HG03060 (cell line): ENCODE measurements around the gene SHOC2.

Source experiments
- ATAC-seq: cut with Tn5 transposase; IDR thresholded peaks from one replicate; pipeline ENCODE4 v1.9.1; 2021; ENCODE audit warnings: low read depth, moderate number of reproducible peaks; ENCODE audit not compliant: unreplicated experiment

The SHOC2 gene

DNA sequence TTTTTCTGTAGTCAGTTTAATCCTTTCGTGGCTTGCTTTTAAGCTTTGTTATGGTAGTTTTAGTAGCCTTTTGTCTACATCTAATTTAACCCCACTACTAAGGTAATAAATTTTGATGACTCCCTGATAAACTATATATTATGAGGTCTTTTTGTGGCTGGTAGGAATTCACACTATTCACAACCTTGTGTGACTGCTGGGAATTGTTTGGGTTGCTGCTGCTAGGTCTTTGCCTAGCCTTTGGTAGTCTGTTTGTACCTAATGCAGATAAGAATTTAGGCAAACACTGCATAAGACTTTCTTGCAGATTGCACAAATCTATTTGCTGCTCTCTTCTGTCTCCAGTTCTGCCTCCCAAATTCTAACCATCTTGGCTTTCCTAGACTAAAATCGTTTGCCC lies 58.3 kb downstream of the SHOC2 start:
- ATAC-seq = no peak

DNA sequence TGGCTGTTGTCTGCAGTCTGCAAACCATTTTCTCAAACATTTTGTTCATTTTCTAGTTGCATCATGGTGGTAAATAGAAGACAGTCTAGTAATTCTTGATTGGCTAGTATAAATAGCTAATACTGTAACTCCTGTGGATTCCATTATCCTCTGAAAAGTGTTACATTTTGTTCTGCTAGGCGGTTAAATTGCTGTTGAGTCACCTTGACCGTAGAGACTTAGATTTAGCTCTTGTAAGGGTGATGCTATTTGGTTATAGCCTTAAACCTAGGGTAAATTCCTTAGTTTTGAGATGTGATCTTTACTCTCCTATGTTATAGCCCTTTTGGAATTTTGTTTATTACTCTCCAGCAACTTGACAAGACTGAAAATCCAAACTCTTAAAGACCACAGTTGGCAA lies 58.8 kb downstream of the SHOC2 start:
- ATAC-seq = no peak

- ATAC-seq = no peak
Measured at GRCh38 chr10:110979611-110980010, 60.2 kb downstream of the SHOC2 start.

GRCh38 chr10:110980807-110981206 lies 61.4 kb downstream of the SHOC2 start:
- no peak for ATAC-seq

DNA sequence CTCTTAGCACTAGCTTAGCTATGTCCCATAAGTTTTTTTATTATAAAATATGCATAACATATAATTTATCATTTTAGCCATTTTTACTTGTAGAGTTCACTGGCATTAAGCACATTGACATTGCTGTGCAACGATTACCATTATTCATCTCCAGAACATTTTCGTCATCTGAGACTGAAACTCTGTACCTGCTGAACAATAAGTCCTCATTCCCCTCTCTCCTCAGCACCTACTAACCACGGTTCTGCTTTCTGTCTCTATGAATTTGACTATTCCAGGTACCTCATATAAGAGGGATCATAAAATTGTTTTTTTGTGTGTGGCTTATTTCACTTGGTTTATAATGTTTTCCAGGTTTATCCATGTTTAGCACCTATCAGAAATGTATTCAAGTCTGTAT lies 64.1 kb downstream of the SHOC2 start:
- no peak for ATAC-seq

- ATAC-seq = no peak
Measured at GRCh38 chr10:110985497-110986275, 66.3 kb downstream of the SHOC2 start.

DNA sequence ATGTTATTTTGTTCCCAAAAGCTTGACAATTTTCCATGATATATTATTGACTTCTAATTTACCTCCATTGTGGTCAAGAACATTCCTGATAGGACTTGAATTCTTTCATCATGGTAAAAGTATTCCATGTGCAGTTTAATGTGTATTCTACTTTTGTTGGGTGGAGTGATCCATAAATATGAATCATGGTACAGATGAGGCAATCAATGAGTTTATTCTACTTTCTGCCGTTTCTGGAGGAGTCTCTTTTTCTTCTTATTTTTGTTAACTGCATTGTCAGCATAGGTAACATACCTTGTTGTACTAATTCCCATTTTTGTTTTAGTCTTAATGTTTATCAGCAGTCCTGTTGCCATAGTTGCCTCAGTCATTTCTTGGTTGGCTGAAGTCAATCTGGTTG lies 69.6 kb downstream of the SHOC2 start:
- ATAC-seq = no peak

DNA sequence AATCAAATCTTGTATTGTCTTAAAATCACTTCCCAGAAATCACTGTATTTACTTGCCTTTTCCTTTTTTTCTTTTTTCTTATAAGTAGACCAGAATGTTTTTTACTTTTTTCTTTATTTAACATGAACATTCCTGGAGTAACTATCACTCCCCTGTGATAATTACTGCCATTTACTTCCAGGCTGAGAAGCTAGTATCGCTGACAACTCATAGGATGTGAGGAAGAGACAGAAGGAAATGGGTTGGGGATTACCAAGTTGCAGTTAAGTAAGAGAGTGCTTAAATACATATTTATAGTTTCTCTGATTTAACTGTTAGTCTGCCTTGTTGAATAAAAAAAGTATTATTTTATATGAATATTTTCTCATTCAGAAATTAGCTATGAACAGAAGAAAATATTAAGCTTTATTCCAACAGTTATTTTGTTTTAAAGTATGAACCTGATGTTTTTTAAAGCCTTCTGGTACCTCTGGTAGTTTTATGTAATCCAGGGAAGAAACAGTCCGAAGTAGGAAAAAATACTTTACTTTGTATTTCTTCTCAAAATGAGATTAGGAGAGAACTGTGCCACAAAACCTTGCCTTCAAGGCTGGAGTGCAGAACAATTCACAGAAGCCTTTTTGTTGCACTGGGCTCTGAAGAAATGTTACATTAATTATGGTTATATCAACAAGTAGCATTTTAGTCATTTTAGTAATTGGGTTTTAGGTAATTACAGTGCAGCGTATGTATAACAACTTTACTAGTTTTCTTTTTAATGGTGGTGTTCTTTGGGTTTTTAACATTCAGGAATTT lies 72.8 kb downstream of the SHOC2 start:
- no peak for ATAC-seq

GRCh38 chr10:110993024-110993693 lies 73.8 kb downstream of the SHOC2 start:
- peak; percentile 68 for ATAC-seq

DNA sequence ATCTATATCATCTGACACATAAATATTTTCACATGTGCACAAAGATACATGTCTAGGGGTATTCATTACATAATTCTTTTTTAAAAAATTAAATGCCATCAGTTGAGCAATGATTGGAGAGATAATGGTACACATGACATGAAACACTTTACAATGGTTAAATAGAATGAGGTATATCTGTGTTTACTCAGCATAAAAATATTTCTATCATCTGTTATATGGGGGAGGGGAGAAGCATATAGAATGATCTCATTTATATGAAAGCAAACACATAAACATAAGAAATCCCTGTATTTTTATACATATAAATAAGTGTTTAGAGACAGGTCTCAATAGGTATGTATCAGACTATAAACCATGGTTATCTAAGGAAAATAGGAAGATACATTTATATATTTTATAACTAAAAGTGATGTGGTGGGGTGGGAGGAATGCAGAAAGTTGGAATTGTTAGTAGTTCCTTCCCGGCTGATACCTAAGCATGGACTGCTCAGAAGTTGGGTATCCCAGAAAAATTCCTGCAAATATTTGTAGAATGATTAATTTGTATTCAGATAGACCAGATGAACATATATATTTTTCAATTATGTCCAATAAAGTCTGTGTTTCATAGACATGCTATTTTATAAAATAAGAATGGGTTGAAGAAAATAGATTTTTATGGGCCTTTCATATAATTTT lies 75.1 kb downstream of the SHOC2 start:
- no peak for ATAC-seq

DNA sequence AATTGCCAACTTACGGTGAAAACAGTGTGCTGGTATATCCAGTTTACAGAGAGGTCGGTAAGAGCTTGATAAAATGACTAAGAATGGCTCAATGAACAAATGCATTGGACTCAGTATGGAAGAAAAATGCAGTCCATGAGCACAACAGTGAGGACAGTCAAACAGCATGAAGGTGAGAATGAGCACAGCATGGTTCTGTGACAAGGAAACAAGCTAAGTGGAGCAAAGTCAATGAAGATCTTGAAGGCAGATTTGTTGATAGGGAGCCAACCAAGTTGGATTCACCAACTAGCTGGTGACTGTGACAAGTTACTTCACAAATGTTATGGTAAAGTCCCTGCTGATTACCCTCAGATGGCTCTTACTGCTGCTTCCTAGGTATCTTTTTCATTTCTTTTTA lies 75.9 kb downstream of the SHOC2 start:
- no peak for ATAC-seq

DNA sequence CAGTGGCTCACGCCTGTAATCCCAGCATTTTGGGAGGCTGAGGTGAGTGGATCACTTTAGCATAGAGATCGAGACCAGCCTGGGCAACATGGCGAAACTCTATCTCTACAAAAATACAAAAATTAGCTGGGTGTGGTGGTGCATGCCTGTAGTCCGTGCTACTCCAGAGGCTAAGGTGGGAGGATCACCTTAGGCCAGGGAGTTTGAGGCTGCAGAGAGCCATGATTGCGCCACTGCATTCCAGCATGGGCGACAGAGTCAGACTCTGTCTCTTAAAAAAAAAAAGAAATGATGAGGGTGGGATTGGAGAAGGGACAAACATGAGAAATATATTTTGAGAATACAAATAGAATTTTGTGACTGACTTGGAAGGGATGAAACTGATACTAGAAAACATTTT lies 76.9 kb downstream of the SHOC2 start:
- ATAC-seq = no peak

DNA sequence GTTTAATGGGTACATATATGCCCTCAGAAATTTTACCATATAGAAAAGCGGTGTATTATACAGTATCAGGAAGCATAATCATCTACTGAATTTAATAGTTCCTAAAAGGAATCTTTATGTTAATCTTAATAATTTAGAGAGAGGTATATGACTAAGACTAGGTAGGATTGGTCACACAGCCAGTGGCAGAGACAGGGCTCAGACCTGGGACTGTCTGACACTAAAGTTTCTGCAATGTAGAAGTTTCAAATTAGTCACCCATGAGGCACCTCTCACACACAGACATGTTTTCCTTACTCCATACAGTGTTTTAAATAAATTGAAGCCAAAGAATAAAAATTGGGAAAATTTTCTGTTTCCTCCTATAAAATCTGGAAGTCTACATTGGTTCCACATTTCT lies 84.6 kb downstream of the SHOC2 start:
- ATAC-seq = no peak

DNA sequence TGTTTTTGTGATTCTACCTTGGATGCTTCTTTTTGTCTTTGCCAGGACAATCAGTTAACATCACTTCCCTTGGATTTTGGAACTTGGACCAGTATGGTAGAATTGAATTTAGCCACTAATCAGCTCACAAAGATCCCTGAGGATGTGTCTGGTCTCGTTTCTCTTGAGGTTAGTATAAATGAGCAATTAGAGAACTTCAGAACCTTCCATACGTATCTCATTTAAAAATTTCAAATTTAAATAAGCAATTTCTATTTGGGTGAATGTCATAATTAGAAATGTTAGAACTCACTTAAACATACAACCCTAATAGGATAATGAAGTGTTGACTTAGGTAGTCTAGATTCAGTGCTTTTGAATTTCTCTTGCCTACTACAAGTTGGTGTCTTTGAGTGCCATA lies 88.1 kb downstream of the SHOC2 start:
- ATAC-seq = no peak

GRCh38 chr10:111015181-111015580 lies 95.8 kb downstream of the SHOC2 start:
- no peak for ATAC-seq

- no peak for ATAC-seq
Measured at GRCh38 chr10:111017098-111017497, 97.7 kb downstream of the SHOC2 start.

GRCh38 chr10:111018021-111018420 lies 98.6 kb downstream of the SHOC2 start:
- no peak for ATAC-seq

DNA sequence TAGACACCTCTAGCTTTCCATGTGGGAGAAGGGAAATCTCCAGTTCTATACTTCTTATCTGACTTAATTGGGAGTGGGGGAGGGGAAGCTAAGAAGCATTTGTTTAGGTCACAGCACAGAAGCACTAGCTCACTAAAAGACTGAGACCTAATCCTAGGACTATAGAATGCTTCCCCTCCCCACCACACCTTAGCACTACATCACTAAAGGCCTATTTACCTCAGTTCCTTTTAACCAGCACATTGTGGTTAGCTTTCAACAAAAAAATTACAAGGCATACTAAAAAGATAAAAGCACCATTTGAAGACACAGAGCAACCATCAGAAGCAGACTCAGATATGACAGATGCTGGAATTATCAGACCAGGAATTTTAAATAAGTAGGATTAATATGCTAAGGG lies 103.7 kb downstream of the SHOC2 start:
- ATAC-seq = no peak

DNA sequence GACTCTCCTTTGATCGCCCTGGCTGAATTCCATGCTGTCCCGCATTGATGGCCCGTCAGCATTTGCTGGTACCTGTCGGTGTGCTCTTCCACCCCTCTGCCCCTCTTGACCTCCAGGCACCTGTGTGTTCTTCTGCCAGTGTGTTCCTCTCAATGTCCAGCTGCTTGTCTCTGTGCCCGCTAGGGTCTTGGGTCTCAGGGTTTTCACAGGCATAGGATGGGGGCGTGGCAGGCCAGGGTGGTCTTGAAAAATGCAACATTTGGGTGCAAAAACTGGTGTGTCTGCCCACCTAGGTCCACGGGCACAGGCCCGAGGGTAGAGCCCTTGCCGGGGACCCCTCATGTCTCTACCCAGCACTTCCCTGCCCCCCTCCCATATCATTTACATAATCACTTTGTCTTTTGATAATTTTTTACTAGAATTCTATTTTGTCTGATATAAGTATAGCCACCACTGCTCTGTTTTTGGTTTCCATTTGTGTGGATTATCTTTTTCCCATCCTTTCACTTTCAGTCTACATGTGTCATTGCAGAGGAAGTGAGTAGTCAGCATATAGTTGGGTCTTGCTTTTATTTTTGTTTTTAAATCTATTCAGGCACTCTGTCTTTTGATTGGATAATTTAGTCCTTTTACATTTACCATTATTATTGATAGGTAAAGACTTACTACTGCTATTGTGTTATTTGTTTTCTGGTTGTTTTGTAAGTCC lies 110.8 kb downstream of the SHOC2 start:
- no peak for ATAC-seq

DNA sequence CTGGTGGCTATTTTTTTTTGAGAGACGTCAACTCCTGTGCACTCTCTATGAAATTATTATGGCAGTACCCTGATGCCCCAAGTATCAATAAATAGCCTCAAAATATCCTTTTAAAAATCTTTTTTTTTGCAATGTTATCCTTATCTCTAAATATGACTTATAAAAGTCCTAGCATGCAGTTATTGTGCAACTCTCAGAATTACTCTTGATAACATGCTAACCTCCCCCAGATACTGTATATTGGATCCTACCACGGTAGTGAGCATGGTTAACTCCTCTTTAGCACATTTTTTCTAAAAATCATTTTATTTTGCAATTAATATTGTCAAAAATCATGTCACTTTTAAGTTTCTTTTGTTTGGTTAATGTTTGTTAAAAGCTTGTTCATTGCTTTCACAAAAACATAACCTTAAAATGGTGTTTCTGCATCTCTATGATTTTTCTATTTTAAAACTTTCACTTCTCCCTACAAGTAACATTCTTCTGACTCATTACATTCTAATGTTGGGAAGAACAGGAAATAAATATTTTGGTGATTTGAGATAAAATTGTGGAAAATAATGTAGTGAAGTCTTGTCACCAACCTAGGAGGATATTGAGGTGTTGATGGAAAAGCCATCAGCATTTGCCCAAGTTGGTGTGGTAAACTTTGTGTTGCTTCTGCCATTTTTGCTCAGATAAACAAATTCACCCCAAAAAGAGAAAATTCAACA lies 115.3 kb downstream of the SHOC2 start:
- no peak for ATAC-seq
